BLaER1 treated with 17β-estradiol and CSF1 and Interleukin-3, amounts not matched to agents 10 nM and 100 nM (cell line): Measurements from ENCODE around the gene CACNB1.
"Not testable (repeated sequence)": the region's sequence is repeated elsewhere in the genome, so short reads cannot be mapped to it uniquely, and the experiment has no call there.

ENCODE experiments used
- H3K27ac ChIP-seq, 11 experiments: shearing (Covaris generic); formaldehyde crosslinking; 2 replicates each; pipeline ENCODE4 v1.8.1; 2022
- H3K27me3 ChIP-seq, 11 experiments: shearing (Covaris generic); formaldehyde crosslinking; 2 replicates each; pipeline ENCODE4 v1.8.1; 2022
- H3K36me3 ChIP-seq, 11 experiments: shearing (Covaris generic); formaldehyde crosslinking; 2 replicates each; pipeline ENCODE4 v1.8.1; 2022
- H3K4me1 ChIP-seq, 10 experiments: shearing (Covaris generic); formaldehyde crosslinking; 2 replicates each; pipeline ENCODE4 v1.8.1; 2022
- H3K4me2 ChIP-seq, 11 experiments: shearing (Covaris generic); formaldehyde crosslinking; 2 replicates each; pipeline ENCODE4 v1.8.1; 2022
- H3K4me3 ChIP-seq, 10 experiments: shearing (Covaris generic); formaldehyde crosslinking; 2 replicates each; pipeline ENCODE4 v1.8.1; 2022
- H3K9ac ChIP-seq, 11 experiments: shearing (Covaris generic); formaldehyde crosslinking; 2 replicates each; pipeline ENCODE4 v1.8.1; 2022
- H3K9me3 ChIP-seq, 11 experiments: shearing (Covaris generic); formaldehyde crosslinking; replicated peaks in 1 of 11; 2 replicates each; pipeline ENCODE4 v1.8.1; 2022
- H4K20me1 ChIP-seq, 11 experiments: shearing (Covaris generic); formaldehyde crosslinking; 2 replicates each; pipeline ENCODE4 v1.8.1; 2022
- Cebpa-rat ChIP-seq, 11 experiments: shearing (Covaris generic); IDR thresholded peaks; 2 replicates each; pipeline ENCODE4 v1.8.1; 2022

CACNB1 gene

DNA sequence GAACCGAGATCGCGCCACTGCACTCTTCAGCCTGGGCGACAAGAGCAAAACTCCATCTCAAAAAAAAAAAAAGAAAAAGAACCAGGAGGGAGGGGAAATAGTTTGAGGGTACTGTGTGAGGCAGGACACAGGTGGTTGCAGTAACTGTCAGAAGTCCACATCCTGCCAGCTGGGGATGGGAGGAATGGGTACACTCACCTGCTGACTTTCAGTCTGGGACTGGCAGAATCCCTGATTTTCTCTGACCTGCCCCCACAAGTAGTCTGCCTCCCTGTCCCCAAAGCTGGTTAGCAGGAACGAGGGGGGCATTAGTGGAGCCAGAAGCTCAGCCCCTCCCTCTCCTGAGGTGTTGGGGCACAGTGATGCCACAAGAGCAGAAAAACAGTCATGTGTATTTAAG lies 24.4 kb downstream of the CACNB1 start:
- Histone ChIP-seq H3K9ac (peak overlapping the region in 7 of 11 experiments; percentile 14 to 75 (median 53); a peak in 9 of 22 replicates), H3K4me2 (peak overlapping the region in 10 of 11 experiments; percentile 23 to 99 (median 90); a peak in 20 of 22 replicates), H4K20me1 (peaks cover 0 to 58% (median 12%) of the 10 kb centered on the region in 11 experiments; a peak in 13 of 22 replicates), H3K4me3 (peak overlapping the region in 2 of 10 experiments; percentile 32 to 35; a peak in 1 of 20 replicates), H3K9me3 (peaks cover 0 to 11% (median 5%) of the 10 kb centered on the region in 11 experiments; a peak in 6 of 22 replicates), H3K36me3 (peaks cover 16 to 29% (median 21%) of the 10 kb centered on the region in 11 experiments), H3K27ac (peak overlapping the region in 6 of 11 experiments; percentile 57 to 85 (median 72); a peak in 13 of 22 replicates), H3K4me1 (peaks cover 48 to 91% (median 88%) of the 10 kb centered on the region in 10 experiments), H3K27me3 (peaks cover 0 to 26% (median 0%) of the 10 kb centered on the region in 11 experiments; a peak in 5 of 22 replicates)
- TF ChIP-seq Cebpa-rat (IDR thresholded peaks at IDR 0.05): no peak

DNA sequence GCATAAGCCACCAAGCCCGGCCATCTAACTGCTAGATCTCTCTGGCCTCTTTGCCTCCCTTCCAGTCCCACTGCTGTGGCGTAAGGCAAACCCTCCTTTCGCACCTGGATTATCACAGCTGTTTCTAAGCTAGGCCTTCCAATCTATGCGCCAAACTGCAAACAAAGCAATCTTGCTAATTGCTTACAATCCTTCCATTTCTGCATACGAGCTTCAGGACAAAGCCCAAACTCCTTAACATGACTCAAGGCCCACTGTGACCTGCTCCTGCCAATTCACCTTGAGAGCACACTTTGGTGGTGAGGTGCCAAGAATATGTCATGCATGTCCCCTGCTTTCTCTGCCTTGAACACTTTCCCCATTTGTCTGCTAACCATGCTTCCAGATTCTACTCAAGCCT lies 25.5 kb downstream of the CACNB1 start:
- no peak overlapping the region for H3K4me3 ChIP-seq
- H3K27me3 ChIP-seq: peaks cover 0 to 26% (median 0%) of the 10 kb centered on the region in 11 experiments; a peak in 8 of 22 replicates
- peaks cover 0 to 7% (median 5%) of the 10 kb centered on the region in 11 experiments; a peak in 6 of 22 replicates for H3K9me3 ChIP-seq
- H3K9ac ChIP-seq: peak overlapping the region in 4 of 11 experiments; percentile 9 to 74 (median 40); a peak in 4 of 22 replicates
- no peak for TF ChIP-seq Cebpa-rat (IDR thresholded peaks at IDR 0.05)
- peak overlapping the region in 5 of 11 experiments; percentile 57 to 85 (median 74); a peak in 12 of 22 replicates for H3K27ac ChIP-seq
- H3K4me2 ChIP-seq: peak overlapping the region in 9 of 11 experiments; percentile 76 to 99 (median 90); a peak in 18 of 22 replicates
- H4K20me1 ChIP-seq: peaks cover 0 to 52% (median 12%) of the 10 kb centered on the region in 11 experiments; a peak in 13 of 22 replicates
- H3K4me1 ChIP-seq: peaks cover 60 to 99% (median 96%) of the 10 kb centered on the region in 10 experiments
- peaks cover 4 to 18% (median 10%) of the 10 kb centered on the region in 11 experiments for H3K36me3 ChIP-seq

DNA sequence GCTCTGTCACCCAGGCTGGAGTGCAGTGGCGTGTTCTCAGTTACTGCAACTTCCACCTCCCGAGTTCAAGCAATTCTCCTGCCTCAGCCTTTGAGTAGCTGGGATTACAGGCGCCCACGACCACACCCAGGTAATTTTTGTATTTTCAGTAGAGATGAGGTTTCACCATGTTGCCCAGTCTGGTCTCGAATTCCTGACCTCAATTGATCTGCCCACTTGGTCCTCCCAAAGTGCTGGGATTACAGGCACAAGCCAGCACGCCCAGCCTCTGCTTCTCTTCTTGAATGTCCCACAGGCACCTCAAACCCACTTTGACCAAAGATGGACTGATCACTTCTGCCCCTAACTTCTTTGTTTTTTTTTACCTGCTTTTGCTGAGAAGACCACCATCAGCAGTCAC lies 26.9 kb downstream of the CACNB1 start:
- peaks cover 0 to 7% (median 0%) of the 10 kb centered on the region in 11 experiments; a peak in 3 of 22 replicates for H3K36me3 ChIP-seq
- peaks cover 0 to 7% (median 5%) of the 10 kb centered on the region in 11 experiments; a peak in 6 of 22 replicates for H3K9me3 ChIP-seq
- H3K4me2 ChIP-seq: peak overlapping the region; percentile 28 to 99 (median 76); a peak in 21 of 22 replicates
- peaks cover 0 to 40% (median 7%) of the 10 kb centered on the region in 11 experiments; a peak in 13 of 22 replicates for H4K20me1 ChIP-seq
- no peak overlapping the region for H3K4me3 ChIP-seq
- H3K4me1 ChIP-seq: peaks cover 68 to 99% (median 96%) of the 10 kb centered on the region in 10 experiments
- H3K27ac ChIP-seq: peak overlapping the region in 7 of 11 experiments; percentile 3 to 85 (median 74); a peak in 10 of 22 replicates
- no peak for TF ChIP-seq Cebpa-rat (IDR thresholded peaks at IDR 0.05)
- peaks cover 9 to 36% (median 13%) of the 10 kb centered on the region in 11 experiments for H3K27me3 ChIP-seq
- peak overlapping the region in 4 of 11 experiments; percentile 7 to 51 (median 34); a peak in 5 of 22 replicates for H3K9ac ChIP-seq

DNA sequence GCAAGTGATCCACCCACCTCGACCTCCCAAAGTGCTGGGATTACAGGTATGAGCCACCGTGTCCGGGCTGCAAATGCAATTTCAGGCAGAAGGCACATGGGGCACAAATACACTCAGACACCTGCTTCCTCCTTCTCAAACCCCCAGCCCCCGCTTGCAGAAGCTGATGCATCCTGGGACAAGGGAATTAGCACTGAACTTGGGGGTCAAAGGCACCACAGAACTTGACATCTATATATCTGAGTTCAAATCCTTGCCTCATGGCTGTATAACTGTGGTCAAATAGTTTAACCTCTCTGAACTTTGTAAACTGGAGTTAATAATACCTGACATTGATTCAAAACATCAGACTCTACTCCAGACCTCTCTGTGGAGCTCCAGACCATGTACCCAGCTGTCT lies 27.4 kb downstream of the CACNB1 start:
- Histone ChIP-seq H3K4me1 (peaks cover 68 to 99% (median 96%) of the 10 kb centered on the region in 10 experiments), H3K9me3 (peaks cover 0 to 7% (median 5%) of the 10 kb centered on the region in 11 experiments; a peak in 6 of 22 replicates), H3K9ac (peak overlapping the region in 3 of 11 experiments; percentile 7 to 48 (median 36); a peak in 3 of 22 replicates), H3K4me3 (no peak overlapping the region), H3K27me3 (peaks cover 14 to 40% (median 18%) of the 10 kb centered on the region in 11 experiments), H3K4me2 (peak overlapping the region; percentile 28 to 99 (median 76)), H3K36me3 (peaks cover 0 to 2% (median 0%) of the 10 kb centered on the region in 11 experiments; a peak in 2 of 22 replicates), H3K27ac (peak overlapping the region in 7 of 11 experiments; percentile 3 to 85 (median 74); a peak in 8 of 22 replicates), H4K20me1 (peaks cover 0 to 36% (median 7%) of the 10 kb centered on the region in 11 experiments; a peak in 10 of 22 replicates)
- TF ChIP-seq Cebpa-rat (IDR thresholded peaks at IDR 0.05): no peak

DNA sequence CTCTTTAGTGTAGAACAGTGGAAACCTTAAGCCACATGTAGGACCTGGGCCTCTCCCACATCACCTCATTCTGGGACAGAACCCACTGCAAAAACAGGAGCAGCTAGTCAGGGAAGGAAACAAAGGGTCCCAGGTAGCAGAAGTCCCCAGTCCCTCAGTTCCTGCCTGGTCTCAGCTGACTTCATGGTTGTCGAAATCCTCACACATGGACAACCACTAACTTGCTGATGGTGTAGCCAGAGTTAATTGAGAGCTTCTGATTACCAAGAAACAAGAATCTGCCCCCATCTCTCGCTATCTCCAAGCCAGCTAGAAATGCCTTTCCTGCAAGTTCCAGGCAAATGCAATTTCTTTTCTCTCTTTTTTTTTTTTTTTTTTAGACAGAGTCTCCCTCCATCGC lies 28.0 kb downstream of the CACNB1 start:
- H3K9ac ChIP-seq: peak overlapping the region in 4 of 11 experiments; percentile 12 to 40 (median 16); a peak in 5 of 22 replicates
- H3K4me3 ChIP-seq: no peak overlapping the region
- H3K27ac ChIP-seq: peak overlapping the region in 8 of 11 experiments; percentile 33 to 85 (median 70); a peak in 15 of 22 replicates
- peaks cover 0 to 7% (median 5%) of the 10 kb centered on the region in 11 experiments; a peak in 6 of 22 replicates for H3K9me3 ChIP-seq
- peaks cover 65 to 99% (median 96%) of the 10 kb centered on the region in 10 experiments for H3K4me1 ChIP-seq
- peak overlapping the region; percentile 28 to 99 (median 76); a peak in 21 of 22 replicates for H3K4me2 ChIP-seq
- peaks cover 0 to 30% (median 5%) of the 10 kb centered on the region in 11 experiments; a peak in 8 of 22 replicates for H4K20me1 ChIP-seq
- H3K36me3 ChIP-seq: no peaks in the 10 kb centered on the region
- no peak for TF ChIP-seq Cebpa-rat (IDR thresholded peaks at IDR 0.05)
- peaks cover 20 to 43% (median 24%) of the 10 kb centered on the region in 11 experiments for H3K27me3 ChIP-seq

DNA sequence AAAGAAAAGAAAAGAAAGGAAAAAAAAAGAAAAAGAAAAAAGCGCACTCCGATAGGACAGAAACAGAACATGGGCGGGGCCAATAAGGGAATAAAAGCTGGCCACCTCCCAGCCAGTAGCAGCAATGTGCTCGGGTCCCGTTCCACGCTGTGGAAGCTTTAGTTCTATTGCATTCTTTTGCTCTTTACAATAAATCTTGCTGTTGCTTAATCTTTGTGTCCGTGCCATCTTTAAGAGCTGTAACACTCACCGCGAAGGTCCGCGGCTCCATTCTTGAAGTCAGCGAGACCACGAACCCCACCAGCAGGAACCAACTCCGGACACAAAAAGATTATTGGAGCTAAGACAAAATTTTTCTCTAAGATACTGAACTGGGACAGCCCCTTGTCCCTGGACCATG lies 28.4 kb downstream of the CACNB1 start:
- Histone ChIP-seq H3K27me3 (peaks cover 20 to 40% (median 26%) of the 10 kb centered on the region in 11 experiments), H4K20me1 (peaks cover 0 to 26% (median under 1%) of the 10 kb centered on the region in 11 experiments; a peak in 8 of 22 replicates), H3K4me1 (peaks cover 65 to 99% (median 96%) of the 10 kb centered on the region in 10 experiments), H3K4me2 (peak overlapping the region; percentile 28 to 99 (median 76); a peak in 21 of 22 replicates), H3K9ac (peak overlapping the region in 4 of 11 experiments; percentile 12 to 40 (median 16); a peak in 5 of 22 replicates), H3K36me3 (no peaks in the 10 kb centered on the region), H3K4me3 (no peak overlapping the region), H3K27ac (peak overlapping the region in 8 of 11 experiments; percentile 33 to 85 (median 75); a peak in 15 of 22 replicates), H3K9me3 (peaks cover 0 to 7% (median 5%) of the 10 kb centered on the region in 11 experiments; a peak in 6 of 22 replicates)
- no peak for TF ChIP-seq Cebpa-rat (IDR thresholded peaks at IDR 0.05)

DNA sequence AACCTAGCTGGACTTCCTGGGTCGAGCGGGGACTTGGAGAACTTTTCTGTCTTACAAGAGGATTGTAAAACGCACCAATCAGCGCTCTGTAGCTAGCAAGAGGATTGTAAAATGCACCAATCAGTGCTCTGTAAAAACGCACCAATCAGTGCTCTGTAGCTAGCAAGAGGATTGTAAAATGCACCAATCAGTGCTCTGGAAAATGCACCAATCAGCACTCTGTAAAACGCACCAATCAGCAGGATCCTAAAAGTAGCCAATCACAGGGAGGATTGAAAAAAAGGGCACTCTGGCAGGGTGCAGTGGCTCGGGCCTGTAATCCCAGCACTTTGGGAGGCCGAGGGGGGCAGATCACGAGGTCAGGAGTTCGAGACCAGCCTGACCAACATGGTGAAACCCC lies 29.0 kb downstream of the CACNB1 start:
- Histone ChIP-seq H3K27me3 (peaks cover 20 to 34% (median 25%) of the 10 kb centered on the region in 11 experiments), H4K20me1 (peaks cover 0 to 20% (median 0%) of the 10 kb centered on the region in 11 experiments; a peak in 6 of 22 replicates), H3K9ac (peak overlapping the region in 5 of 11 experiments; percentile 53 to 74 (median 62); a peak in 8 of 22 replicates), H3K4me1 (peaks cover 64 to 99% (median 92%) of the 10 kb centered on the region in 10 experiments), H3K4me2 (peak overlapping the region; percentile 90 to 99 (median 94)), H3K27ac (peak overlapping the region in 9 of 11 experiments; percentile 64 to 82 (median 78); a peak in 17 of 22 replicates)
- H3K4me3 ChIP-seq, H3K9me3 ChIP-seq, H3K36me3 ChIP-seq: not testable (repeated sequence)

DNA sequence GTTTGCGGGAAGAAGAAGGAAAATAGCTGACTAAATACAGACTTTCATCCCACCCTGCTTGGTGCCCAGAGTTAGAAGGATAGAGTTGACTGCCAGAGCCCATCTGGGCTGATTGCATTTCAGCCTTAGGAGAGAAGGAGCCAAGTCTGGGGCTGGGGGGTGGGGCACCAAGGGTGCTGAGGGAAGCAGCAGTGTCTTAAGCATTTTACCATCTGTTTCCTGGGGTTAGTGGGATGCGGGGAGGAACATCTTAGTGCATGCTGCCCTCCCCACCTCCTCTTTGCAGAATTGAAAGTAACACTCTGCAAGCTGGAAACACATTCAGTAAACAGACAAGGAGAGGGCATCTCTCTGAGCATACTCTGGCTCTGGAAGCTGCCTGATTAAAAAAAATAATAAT lies 30.0 kb downstream of the CACNB1 start:
- Histone ChIP-seq H3K27ac (peak overlapping the region in 10 of 11 experiments; percentile 13 to 82 (median 78); a peak in 18 of 22 replicates), H3K4me2 (peak overlapping the region; percentile 90 to 99 (median 94)), H3K4me1 (peaks cover 63 to 97% (median 87%) of the 10 kb centered on the region in 10 experiments), H3K4me3 (peak overlapping the region in 3 of 10 experiments; percentile 0 to 70 (median 31); a peak in 3 of 20 replicates), H3K9me3 (peaks cover 0 to 7% (median 5%) of the 10 kb centered on the region in 11 experiments; a peak in 6 of 22 replicates), H3K9ac (peak overlapping the region in 9 of 11 experiments; percentile 53 to 74 (median 66); a peak in 16 of 22 replicates), H3K36me3 (no peaks in the 10 kb centered on the region), H4K20me1 (peaks cover 0 to 12% (median 0%) of the 10 kb centered on the region in 11 experiments; a peak in 1 of 22 replicates), H3K27me3 (peaks cover 17 to 27% (median 23%) of the 10 kb centered on the region in 11 experiments)
- TF ChIP-seq Cebpa-rat (IDR thresholded peaks at IDR 0.05): no peak
